GM19438 (cell line): ENCODE data around the gene PTEN.
"Not testable (repeated sequence)": the region's sequence is repeated elsewhere in the genome, so short reads cannot be mapped to it uniquely, and the experiment has no call there.

ENCODE experiments used
- ATAC-seq: cut with Tn5 transposase; IDR thresholded peaks from one replicate; pipeline ENCODE4 v1.9.1; 2021; ENCODE audit warnings: low read depth; ENCODE audit not compliant: unreplicated experiment

The PTEN gene

DNA sequence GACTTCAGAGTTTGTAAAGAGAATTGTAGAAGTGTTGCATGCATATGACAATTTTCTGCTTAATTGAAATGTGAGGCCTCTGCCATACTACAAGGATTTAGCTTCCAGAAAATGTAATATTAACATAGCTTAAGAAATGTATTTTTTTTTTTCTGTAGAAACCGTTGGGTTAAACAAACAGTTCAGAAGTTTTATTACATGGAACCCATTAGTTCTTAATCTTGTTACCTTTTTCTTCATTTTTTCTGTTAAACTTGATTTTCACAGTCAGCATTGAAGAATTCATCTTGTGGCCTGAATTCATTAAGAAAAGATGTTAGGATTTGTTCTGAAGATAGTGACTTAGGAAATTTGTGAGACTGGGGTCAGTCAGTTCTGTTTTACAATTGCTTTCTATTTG is 4.9 kb downstream of the PTEN start:
- no peak for ATAC-seq

DNA sequence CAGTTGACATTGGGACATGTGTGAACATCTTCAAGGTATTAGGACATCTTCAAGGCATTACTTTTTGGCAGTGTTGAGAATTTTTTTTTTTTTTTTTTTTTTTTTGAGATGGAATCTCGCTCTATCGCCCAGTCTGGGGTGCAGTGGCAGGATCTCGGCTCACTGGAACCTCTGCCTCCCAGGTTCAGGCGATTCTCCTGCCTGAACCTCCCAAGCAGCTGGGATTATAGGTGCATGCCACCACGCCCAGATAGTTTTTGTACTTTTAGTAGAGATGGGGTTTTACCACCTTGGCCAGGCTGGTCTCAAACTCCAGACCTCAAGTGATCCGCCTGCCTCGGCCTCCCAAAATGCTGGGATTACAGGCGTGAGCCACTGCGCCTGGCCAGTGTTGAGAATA is 5.7 kb downstream of the PTEN start:
- ATAC-seq, result not testable (repeated sequence)

DNA sequence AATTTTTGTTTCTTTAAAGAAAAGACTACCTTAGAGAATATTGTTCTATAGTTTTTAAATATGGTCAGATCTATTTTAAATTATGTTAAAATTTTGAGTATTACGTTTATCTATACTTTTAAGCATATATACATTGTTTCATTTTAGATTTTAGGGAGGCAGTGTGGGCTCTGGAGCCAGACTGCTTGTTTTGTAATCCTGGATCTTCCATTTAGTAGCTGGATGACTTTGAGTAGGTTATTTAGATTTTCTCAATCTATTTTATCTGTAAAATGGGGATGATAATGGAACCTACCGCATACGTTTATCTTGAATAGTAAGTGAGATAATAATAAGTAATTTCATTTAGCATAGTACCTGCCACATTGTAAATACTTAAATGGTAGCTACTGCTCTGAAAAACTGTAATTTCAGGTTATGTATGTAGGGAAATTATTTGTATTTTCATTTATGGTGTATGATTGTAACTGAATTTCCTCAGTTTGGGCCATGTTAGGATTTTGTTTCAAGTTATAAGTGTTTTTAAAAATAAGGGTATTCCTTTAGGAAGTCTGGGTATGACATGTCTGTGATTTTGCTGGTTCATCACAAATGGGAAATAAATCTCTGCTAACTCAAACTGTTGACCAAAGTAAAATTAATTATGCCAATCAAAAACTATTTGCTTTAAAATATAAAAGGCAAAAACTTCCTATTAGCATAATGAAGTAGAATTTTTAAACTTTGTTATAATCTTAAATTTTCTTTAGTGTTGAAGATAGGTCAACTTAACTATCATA is 6.5 kb downstream of the PTEN start:
- no peak for ATAC-seq

DNA sequence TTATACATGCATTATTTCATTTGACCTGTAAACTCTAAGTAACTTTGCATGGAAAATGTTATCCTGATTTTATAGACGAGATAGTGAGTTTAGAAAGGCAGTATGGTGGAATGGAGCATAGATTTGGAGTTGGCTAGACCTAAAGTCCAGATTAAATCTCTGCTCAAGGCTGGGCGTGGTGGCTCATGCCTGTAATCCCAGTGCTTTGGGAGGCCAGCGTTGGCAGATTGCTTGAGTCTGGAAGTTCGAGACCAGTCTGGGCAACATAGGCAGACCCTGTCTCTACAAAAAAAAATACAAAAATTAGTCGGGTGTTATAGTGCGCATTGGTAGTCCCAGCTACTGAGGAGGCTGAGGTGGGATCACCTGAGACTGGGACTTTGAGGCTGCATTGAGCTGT is 9.4 kb downstream of the PTEN start:
- no peak for ATAC-seq

DNA sequence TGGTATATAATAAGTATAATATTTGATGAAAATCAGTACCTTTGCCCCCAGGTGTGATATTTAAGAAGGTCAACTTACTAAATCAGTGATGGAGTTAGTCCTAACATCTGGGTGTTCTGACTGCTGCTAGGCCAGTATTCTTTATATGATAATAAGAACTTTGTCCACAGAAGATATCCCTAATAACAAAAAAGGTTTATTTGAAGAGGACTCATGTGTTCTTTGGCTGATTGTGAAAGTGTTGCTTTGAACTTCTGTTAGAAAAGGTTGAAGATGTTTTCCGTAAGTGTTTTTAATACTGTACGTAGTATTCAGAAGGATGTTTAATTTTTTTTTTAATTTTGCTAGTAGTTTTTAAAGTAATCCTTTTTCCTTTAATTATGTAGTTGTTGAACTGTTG is 10.2 kb downstream of the PTEN start:
- ATAC-seq, result no peak

DNA sequence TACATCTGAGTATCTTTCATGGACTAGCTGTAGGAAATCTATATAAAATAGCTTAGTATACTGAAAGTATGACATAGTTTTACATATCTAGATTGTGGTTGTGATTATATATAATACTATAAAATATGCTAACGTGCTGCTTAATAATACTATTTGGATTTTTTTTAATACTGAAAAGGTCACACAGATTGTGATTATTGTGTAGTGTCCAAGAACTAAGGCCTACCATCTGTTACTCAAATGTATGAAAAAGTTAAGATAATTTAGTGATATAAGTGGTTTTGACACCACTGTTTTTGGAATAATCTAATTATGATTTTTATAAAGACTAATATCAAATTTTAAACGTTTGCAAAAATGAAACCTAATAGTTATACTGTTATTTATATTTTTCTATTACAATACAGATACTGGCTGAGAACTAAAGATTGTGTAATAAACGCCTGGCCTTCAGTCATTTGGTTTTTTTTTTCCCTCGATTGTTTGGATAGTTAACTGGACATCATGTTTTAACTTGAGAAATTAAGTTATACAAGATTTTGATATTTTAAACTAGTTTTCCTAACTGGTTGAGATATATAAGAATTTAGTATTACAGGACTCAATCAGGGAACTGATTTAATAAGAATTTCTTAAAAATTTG is 12.6 kb downstream of the PTEN start:
- ATAC-seq, result no peak

DNA sequence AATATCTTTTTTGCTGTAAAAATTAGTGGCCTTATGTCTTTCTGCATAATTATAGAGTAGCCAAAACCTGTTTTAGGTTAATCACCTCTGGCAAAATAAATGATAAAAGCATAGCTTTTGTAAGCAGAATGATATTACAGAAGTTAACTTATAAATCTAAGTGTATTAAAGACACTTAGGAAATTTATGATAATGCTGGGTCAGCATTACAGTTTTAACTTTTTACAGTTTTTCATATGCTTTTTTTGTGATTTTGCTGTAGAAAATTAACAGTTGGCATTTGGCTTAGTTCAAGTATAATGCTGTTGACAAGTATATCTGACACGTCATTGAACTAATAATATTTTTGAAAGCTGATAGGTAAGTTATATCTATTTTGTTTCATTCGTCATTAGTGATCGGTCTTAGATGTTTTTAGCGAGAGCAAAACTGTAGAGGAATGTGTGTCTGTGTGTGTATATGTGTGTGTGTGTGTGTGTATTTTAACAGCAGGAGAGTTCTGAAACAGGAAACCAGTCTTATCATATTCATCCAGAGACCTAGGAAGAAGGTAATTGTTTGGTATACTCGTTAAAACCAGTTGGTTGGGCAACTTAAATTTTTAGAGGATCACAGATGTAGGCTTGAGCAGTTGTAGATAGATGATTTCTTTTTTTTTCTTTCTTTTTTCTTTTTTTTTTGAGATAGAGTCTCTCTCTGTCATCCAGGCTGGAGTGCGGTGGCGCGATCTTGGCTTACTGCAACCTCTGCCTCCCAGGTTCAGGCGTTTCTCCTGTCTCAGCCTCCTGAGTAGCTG is 15.4 kb downstream of the PTEN start:
- ATAC-seq, result no peak

DNA sequence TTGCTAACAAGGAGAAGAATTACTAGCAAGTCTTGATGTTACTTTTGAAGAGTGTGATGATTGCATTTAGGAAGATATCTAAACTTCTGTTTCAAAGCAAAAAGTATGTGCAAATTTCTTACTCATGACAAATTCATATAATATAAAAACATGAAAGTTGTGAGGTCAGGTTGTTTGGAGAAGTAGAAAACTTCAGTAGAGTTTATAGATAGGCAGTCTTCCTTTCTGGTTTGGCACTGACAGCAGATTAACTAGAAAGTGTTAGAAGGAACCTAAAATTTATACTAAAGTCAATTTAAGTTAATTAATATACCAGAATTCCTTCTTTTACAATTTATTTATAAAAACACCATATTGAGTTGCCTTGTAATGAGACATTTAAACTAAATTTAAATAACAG is 16.9 kb downstream of the PTEN start:
- ATAC-seq, result no peak

DNA sequence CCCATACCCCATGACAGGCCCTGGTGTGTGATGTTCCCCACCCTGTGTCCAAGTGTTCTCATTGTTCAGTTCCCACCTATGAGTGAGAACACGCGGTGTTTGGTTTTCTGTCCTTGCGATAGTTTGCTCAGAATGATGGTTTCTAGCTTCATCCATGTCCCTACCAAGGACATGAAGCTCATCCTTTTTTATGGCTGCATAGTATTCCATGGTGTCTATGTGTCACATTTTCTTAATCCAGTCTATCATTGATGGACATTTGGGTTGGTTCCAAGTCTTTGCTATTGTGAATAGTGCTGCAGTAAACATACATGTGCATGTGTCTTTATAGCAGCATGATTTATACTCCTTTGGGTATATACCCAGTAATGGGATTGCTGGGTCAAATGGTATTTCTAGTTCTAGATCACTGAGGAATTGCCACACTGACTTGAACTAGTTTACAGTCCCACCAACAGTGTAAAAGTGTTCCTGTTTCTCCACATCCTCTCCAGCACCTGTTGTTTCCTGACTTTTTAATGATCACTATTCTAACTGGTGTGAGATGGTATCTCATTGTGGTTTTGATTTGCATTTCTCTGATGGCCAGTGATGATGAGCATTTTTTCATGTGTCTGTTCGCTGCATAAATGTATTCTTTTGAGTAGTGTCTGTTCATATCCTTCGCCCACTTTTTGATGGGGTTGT is 18.1 kb downstream of the PTEN start:
- not testable (repeated sequence) for ATAC-seq

DNA sequence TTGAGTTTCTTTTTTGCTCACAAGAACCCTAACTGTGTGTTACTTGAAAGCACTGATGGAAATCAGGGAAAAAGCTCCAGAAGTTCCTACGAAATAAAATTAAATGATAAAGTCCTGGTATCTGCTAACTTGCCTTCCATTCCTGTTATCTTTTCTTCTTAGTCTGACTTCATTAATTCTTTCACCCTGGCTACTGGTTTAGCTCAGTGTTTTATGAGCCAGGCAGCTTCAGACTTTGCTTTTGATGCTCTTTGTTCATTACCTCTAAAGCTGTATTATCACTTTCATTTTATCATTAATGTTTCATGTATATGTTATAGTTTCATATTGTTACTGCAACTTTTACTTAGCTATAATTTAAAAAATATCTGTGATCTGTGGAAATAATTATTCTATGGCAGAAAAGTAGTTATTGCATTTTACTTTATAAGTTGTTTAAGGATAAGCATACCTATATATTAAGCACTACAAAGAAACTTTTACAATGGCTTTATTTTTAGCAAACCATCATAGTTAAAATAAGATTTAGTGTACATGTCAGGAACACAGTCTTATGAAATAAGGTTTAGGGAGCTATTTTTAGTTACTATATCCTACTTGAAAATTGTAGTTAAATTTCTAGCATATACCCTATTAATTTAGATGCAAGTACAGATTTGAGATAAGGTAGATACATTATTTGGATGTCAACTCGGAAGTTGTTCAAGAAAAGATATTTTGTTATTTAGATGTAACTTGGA is 19.3 kb downstream of the PTEN start:
- ATAC-seq, result no peak

DNA sequence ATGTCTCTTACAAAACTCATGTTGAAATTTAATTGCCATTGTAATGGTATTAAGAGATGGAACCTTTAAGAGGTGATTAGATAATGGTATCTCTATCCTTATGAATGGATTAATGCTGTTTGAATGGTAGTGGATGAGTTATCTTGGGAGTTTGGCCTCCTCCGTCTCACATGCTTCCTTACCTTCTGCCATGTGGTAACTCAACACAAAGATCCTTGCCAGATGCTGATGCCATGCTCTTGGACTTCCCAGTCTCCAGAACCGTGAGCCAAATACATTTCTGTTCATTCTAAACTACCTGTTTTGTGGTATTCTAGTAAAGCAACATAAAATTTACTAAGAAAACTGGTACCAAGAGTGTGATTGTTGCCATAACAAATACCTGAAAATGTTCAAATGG is 23.2 kb downstream of the PTEN start:
- ATAC-seq, result no peak

DNA sequence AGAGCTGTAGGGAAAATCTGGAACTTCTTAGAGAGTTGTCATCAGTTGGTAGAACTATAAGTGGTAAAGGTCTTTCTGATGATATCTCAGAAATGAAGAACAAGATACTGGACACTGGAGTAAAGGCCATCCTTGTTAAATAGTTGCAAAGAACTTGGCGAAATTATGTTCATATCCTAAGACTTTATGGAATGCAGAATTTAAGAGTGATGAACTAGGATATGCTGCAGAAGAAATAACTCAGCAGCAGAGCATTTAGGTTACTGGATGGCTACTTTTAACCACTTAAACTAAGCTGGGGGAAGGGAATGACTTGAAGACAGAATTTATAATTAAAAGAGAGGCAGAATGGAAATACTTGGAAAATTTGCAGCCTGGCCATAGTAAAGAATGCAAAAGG is 23.7 kb downstream of the PTEN start:
- ATAC-seq, result no peak

DNA sequence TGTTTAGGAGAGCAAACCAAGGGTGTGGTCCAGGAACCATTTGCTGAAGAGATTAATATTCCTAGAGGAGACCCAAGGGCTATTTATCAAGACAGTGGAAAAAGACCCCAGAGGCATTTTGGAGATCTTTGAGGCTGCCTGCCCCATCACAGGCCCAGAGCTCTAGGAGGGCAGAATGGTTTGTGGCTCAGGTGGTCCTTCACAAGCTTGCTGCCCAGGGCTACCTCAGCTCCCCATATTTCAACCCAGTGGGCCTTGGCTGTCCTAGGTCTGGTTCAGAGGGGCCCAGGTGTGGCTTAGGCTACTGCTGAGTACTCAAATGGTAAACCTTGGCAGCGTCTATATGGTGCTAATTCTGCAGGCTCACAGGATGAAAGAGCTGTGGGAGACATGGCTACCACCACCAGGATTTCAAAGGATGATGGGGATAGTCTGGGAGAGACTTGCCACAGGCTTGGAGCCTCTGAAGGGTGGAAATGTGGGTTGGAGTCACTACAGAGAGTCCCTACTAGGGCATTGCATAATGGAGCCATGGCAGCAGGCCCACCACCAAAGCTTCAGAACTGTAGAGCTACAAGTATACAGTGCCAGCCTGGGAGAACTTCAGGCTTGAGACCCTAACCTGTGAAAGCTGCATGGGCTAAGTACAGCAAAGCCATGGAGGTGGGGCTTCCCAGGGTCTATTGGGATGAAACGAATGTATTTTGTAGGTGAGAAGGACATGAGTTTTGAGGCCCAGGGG is 24.3 kb downstream of the PTEN start:
- ATAC-seq, result no peak

DNA sequence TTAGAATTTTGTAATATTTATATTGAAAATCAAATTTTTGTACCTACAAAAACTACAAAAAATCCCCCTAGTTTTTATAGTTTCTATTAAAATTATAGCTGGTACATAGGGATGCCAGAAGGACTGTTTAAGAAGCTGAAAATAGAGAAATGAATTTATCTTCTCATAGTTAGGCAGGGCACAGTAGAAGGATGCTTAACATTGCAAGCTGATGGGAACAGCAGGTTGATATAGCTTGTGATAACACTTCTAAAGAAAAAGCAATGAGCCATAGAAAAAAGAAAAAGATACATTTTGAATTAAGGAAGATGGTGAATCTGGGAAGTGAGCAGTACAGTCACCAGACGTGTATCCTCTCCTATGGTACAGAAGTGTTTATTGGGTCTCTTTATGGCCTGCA is 32.0 kb downstream of the PTEN start:
- no peak for ATAC-seq

DNA sequence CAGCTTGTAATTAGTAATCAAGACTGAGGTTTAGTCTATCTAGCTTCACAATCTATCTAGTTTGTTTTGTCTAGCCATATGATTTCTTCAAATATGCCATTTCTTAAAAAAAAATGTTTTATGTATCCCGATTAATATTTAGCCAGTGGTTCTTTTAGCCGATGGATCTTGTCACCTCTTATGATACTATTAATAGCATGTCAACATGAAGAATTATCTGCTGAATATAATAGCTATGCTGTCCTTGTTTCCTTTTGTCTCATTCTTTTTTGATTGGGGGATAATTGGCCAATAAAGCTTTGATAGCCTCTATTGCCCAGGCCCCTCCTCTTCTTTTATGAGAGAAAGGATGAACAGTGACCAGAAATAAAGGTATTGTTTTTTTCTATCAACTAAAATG is 32.8 kb downstream of the PTEN start:
- ATAC-seq, result no peak

DNA sequence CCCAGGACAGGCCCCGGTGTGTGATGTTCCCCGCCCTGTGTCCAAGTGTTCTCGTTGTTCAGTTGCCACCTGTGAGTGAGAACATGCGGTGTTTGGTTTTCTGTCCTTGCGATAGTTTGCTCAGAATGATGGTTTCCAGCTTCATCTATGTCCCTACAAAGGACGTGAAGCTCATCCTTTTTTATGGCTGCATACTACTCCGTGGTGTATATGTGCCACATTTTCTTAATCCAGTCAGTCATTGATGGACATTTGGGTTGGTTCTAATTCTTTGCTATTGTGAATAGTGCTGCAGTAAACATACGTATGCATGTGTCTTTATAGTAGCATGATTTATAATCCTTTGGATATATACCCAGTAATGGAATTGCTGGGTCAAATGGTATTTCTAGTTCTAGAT is 34.5 kb downstream of the PTEN start:
- not testable (repeated sequence) for ATAC-seq

DNA sequence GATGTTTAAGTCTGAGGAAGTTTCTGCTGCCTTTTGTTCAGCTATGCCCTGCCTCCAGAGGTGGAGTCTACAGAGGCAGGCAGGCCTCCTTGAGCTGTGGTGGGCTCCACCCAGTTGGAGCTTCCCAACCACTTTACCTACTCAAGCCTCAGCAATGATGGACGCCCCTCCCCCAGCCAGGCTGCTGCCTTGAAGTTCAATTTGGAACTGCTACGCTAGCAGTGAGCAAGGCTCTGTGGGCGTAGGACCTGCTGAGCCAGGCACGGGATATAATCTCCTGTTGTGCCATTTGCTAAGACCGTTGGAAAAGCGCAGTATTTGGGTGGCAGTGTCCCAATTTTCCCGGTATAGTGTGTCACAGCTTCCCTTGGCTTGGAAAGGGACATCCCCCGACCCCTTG is 40.0 kb downstream of the PTEN start:
- ATAC-seq, result not testable (repeated sequence)

DNA sequence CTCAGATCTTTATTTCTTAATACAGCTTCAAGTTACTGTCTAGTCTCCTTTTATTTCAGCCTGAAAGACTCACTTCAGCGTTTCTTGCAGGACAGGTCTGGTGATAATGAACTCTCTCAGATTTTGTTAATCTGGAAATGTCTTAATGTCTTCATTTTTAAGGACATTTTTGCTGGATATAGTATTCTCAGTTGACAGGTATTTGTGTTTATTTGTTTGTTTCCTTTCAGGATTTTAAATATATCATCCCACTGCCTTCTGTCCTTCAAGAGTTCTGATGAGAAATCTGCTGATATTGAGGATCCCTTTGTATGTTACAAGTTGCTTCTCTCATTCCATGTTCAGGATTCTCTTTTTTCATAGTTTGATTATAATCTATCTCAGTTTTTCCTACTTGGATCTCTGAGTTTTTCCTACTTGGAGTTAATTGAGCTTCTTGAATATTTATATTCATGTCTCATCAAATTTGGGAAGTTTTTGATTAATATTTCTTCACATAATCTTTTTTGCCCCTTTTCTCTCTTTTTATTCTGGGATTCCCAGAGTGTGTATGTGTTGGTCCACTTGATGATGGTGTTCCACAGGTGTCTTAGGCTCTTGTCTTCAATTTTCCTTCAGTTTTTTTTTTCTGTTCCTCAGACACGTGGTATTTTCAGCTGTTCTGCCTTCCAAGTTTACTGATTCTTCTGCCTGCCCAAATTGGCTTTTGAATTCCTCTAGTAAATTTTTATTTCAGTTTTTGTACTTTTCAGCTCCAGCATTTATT is 49.9 kb downstream of the PTEN start:
- ATAC-seq, result no peak

DNA sequence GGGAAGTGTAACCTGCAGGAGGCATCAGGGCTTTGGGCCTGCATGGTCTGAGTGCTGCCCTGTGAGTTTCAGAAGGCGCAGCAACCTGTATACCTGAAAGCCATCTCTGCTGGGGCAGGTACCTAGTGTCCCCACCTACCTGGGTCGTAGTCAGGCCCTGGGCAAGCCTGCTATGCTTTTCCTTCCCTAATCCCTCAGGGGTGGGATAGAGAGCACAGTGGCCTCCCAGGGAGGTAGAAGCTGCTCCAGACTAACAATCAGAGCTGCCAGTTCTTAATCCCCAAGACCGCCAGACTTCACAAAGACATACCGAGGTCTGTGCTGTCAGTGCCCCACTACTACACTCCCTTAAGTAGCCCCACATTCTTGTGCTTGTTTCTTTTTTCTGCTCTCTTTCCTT is 52.0 kb downstream of the PTEN start:
- no peak for ATAC-seq
